LNCaP clone FGC (cell line): Measurements from ENCODE around the gene DND1.
"Not testable (repeated sequence)": the region's sequence is repeated elsewhere in the genome, so short reads cannot be mapped to it uniquely, and the experiment has no call there.

Source experiments
- DNase-seq: peaks from one replicate; pipeline ENCODE4 v3.0.0-alpha.2; 2011; ENCODE audit warnings: low read depth
- H3K4me3 ChIP-seq: 2 replicates; pipeline ENCODE4 v1.5.1; 2011; ENCODE audit warnings: mild to moderate bottlenecking, low read depth, low read length, control low read depth
- CTCF ChIP-seq: IDR thresholded peaks from 2 replicates; pipeline ENCODE4 v1.5.1; 2012; ENCODE audit warnings: mild to moderate bottlenecking; ENCODE audit not compliant: control insufficient read depth, insufficient read depth; ENCODE audit errors: extremely low read depth

The DND1 gene

GRCh38 chr5:140664359-140665119, 8.8 kb downstream of the DND1 start, which contains the start of gene WDR55:
Gene WDR55 (plus strand): TSS chr5:140664904. CDS start chr5:140664913, 9 bp downstream.
- peak within 1 kb of the TSS; percentile 74 for H3K4me3 ChIP-seq
- TF ChIP-seq CTCF: no peak
- DNase-seq: peak; percentile 90

- no peak for DNase-seq
- peak overlapping the region; percentile 74 for H3K4me3 ChIP-seq
- no peak for TF ChIP-seq CTCF
These were observed 9.4 kb downstream of the DND1 start for GRCh38 chr5:140664030-140664358.

DNA sequence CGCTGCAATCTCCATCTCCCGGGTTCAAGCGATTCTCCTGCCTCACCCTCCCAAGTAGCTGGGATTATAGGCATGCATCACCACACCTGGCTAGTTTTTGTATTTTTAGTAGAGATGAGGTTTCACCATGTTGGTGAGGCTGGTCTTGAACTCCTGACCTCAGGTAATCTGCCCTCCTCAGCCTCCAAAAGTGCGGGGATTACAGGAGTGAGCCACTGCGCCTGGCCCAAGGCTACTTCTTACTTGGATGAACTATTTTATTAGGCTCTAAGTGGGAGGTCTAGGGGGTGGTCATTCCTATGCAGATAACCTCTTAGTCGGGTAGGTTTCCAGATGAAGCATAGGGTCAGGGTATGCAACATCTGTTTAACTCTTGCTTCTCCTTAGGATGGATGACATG, 13.0 kb downstream of the DND1 start:
- not testable (repeated sequence) for H3K4me3 ChIP-seq, DNase-seq

DNA sequence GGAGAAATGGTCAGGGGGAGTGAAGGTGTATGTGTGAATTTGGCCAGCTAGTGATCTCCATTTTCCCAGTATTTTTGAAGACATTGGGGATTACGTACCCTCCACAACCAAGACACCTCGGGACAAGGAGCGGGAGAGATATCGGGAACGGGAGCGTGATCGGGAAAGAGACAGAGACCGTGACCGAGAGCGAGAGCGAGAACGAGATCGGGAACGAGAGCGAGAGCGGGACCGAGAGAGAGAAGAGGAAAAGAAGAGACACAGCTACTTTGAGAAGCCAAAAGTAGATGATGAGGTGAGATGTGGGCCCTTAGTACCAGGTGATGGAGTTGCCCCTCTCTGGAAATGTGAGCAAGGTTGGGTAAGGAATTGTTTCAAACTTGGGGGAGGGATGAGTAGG, 14.5 kb downstream of the DND1 start:
- H3K4me3 ChIP-seq: no peak overlapping the region
- DNase-seq: no peak
- TF ChIP-seq CTCF: no peak

DNA sequence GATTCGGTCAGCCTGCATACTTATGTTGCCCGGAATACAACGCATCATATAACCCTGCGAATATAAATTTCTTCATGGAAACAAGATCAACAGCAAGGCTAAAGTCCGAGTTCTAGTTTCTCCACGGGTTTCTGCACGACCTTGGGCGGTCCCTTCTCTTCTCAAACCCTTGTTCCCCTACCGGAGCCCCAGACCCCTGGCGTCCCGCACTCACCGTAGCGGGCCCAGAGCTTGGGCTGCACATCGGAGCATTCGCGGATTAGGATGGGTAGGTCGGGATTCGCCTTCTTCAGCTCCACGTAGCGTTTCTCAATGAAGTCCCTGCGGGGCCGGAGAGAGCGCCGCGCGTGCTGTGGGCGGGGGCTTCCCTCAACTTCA, 26.3 kb downstream of the DND1 start:
- H3K4me3 ChIP-seq: peak overlapping the region; percentile 99
- no peak for TF ChIP-seq CTCF
- no peak for DNase-seq

DNA sequence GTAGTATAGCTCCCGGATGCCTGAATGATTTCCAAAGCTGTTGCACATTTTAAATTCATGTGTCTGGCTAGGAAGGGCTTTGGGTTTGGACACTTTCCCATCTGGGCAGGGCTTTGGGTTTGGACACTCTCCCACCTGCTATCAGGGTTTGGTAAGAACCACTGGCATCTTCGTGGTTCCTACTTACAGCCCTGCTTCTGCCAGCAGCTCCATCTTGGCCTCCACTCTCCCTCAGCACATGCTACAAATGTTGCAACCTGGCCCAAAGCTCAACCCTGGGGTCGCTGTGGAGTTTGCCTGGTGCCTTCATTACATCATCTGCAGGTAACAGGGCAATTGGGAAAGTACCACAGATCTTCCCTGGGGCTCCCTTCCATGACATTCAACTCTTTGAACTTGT, 30.7 kb downstream of the DND1 start:
- TF ChIP-seq CTCF: no peak
- DNase-seq: no peak
- H3K4me3 ChIP-seq: no peak overlapping the region

DNA sequence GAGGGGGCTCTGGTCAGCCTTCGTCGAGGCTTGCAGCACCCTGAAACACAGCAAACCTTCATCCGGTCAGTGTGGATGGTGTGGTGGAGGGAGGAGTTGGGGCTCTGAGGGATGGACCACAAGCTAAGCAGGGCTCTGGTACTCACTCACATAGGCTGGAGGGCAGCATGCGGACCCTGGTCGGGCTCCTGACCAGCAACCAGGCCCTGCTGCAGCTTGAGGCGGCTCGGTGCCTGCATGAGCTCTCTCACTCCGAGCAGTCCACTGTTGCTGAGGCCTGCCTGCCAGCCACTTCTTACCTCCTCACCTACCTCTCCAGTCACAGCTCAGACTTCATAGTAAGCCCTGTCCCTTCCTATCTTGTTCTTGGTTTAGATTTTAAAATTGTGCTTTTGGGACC, 31.7 kb downstream of the DND1 start:
- no peak overlapping the region for H3K4me3 ChIP-seq
- TF ChIP-seq CTCF: no peak
- DNase-seq: no peak
